ENCODE data around the gene GOLPH3L.

GRCh38 chr1:150662811-150663210 lies 34.1 kb downstream of the GOLPH3L start:
- no peak for TF ChIP-seq CTCF (IDR thresholded peaks at IDR 0.05)
- no peak for TF ChIP-seq POLR2AphosphoS5 (IDR thresholded peaks at IDR 0.05; ENCODE audit: low read depth, low read length)

All from Panc1 (cell line).